CD4-positive, alpha-beta T cell treated with Interleukin-21 for 1 hour (primary cell): ENCODE measurements around the gene ITGAV.

Source experiments
- DNase-seq: peaks from one replicate; pipeline ENCODE4 v3.0.0-alpha.2; 2020

ITGAV gene

GRCh38 chr2:186688813-186689212 lies 99.0 kb downstream of the ITGAV start:
- no peak for DNase-seq

GRCh38 chr2:186690786-186691185 lies 100.9 kb downstream of the ITGAV start:
- no peak for DNase-seq

- no peak for DNase-seq
These were observed 101.4 kb downstream of the ITGAV start for GRCh38 chr2:186691231-186691630.

GRCh38 chr2:186691900-186692299 lies 102.0 kb downstream of the ITGAV start:
- DNase-seq, result no peak

GRCh38 chr2:186693446-186693832 lies 103.6 kb downstream of the ITGAV start:
- no peak for DNase-seq

- DNase-seq, result no peak
These were observed 105.4 kb downstream of the ITGAV start for GRCh38 chr2:186695081-186695756.

- DNase-seq, result no peak
These were observed 106.4 kb downstream of the ITGAV start for GRCh38 chr2:186696290-186696689.

GRCh38 chr2:186696804-186697203 lies 106.9 kb downstream of the ITGAV start:
- DNase-seq, result no peak

GRCh38 chr2:186697536-186697935 lies 107.7 kb downstream of the ITGAV start:
- DNase-seq, result no peak

GRCh38 chr2:186699742-186700141 lies 109.9 kb downstream of the ITGAV start:
- DNase-seq, result no peak

- DNase-seq, result no peak
These were observed 112.2 kb downstream of the ITGAV start for GRCh38 chr2:186702006-186702405.

- no peak for DNase-seq
These were observed 112.6 kb downstream of the ITGAV start for GRCh38 chr2:186702501-186702900.

GRCh38 chr2:186704897-186705296 lies 115.0 kb downstream of the ITGAV start:
- no peak for DNase-seq

- DNase-seq, result no peak
These were observed 119.9 kb downstream of the ITGAV start for GRCh38 chr2:186709529-186710450.

GRCh38 chr2:186713691-186714090 lies 123.8 kb downstream of the ITGAV start:
- DNase-seq, result no peak

- DNase-seq, result no peak
These were observed 124.8 kb downstream of the ITGAV start for GRCh38 chr2:186714611-186715010.

- no peak for DNase-seq
These were observed 126.1 kb downstream of the ITGAV start for GRCh38 chr2:186716004-186716403.

- no peak for DNase-seq
These were observed 127.0 kb downstream of the ITGAV start for GRCh38 chr2:186716899-186717298.

GRCh38 chr2:186717320-186718007 lies 127.6 kb downstream of the ITGAV start:
- DNase-seq, result no peak

- no peak for DNase-seq
These were observed 128.3 kb downstream of the ITGAV start for GRCh38 chr2:186718122-186718521.

- no peak for DNase-seq
These were observed 129.0 kb downstream of the ITGAV start for GRCh38 chr2:186718903-186719302.

- no peak for DNase-seq
These were observed 132.1 kb downstream of the ITGAV start for GRCh38 chr2:186721956-186722355.

- no peak for DNase-seq
These were observed 134.9 kb downstream of the ITGAV start for GRCh38 chr2:186724736-186725135.

GRCh38 chr2:186725783-186726182 lies 135.9 kb downstream of the ITGAV start:
- no peak for DNase-seq
